Activated T-helper 2 cell treated with anti-CD3 and anti-CD28 coated beads, Interferon-gamma antibody, Interleukin-2, Interleukin-4, amounts not matched to agents 10 μg/mL and 5 μg/mL and 100 μg/mL, durations not matched to agents 14 hours and 24 hours and 36 hours (primary cell): ENCODE measurements around the gene TRIM41. TPM values are rescaled to one million over a fixed set of nuclear protein-coding genes. Genes with fewer than 3 reads are reported as not detected.
A peak's percentile ranks its signal among the peaks of the same experiment; 100 is the strongest.

Experiments
- DNase-seq: peaks from one replicate; pipeline ENCODE4 v3.0.0; 2021; ENCODE audit warnings: low spot score
- H3K27ac Mint-ChIP-seq: one replicate; pipeline ENCODE4 v1.8.0; 2021; ENCODE audit warnings: mixed read lengths
- H3K27me3 Mint-ChIP-seq: one replicate; pipeline ENCODE4 v1.8.0; 2021; ENCODE audit warnings: low read depth, mixed read lengths
- H3K36me3 Mint-ChIP-seq: one replicate; pipeline ENCODE4 v1.8.0; 2021; ENCODE audit warnings: low read depth, mixed read lengths
- H3K4me1 Mint-ChIP-seq: one replicate; pipeline ENCODE4 v1.8.0; 2021; ENCODE audit warnings: low read depth, mixed read lengths
- H3K4me3 Mint-ChIP-seq: one replicate; pipeline ENCODE4 v1.8.0; 2021; ENCODE audit warnings: low read depth, mild to moderate bottlenecking, moderate library complexity, mixed read lengths
- H3K9me3 Mint-ChIP-seq: one replicate; pipeline ENCODE4 v1.8.0; 2021; ENCODE audit warnings: mixed read lengths
- intact Hi-C: fragments of 100-400 bp; cut with micrococcal nuclease; formaldehyde crosslinking; loops from one replicate; pipeline ENCODE4 v1.15.1; 2023
- total RNA-seq: library from RNA; stranded (reverse); gene quantifications from 2 replicates; pipeline ENCODE4 v1.2.3, GENCODE V29; 2022

TRIM41 gene
- total RNA-seq, 1 donor from 2014 or later = 33.0 TPM

DNA sequence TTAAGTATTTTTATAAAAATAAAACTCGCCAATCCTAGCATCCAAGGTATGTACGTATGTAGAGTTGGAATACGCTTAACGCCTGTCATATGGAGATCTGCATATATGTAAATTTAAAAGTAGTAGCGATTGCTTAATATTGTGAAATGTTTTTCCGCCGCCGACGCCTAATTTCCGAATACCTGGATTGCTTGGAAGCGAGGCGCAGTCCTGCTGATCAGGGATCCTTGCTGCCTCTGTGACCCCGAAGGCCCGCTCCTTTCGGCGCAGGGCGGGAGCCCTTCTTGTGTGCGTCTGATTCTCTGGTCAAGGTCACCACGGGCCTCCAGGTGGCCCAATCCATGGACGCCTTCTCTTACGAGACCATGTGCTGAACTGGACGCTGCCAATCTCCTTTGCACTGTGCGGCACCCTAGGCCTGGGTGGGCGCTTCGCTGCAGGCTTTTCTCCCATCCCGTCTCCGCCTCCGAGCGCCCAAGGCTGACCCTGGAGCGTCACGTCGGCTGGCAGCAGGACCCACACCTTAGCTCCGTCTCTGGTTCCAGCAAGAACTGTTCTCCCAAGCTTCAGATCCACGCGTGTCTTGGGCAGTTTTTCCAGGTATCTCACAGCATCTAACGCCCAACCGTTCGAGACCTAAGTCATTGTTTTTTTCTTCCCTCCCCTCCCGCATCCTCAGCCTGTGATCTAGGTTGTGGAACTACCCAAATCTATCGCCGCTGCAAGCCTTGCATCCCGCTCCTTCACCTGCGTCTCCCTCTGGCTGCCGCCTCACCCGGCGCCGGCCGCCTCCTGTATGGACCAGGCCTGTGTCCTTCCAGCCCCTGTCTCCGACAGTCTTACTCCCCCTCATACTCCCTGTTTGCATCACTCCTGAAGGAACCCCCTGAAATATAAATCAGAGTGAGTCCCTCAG lies 3.6 kb upstream of the TRIM41 start:
- no peaks in the 10 kb centered on the region for H3K9me3 Mint-ChIP-seq
- peak overlapping the region; percentile 51 for H3K4me3 Mint-ChIP-seq
- peaks cover 2% of the 10 kb centered on the region for H3K36me3 Mint-ChIP-seq
- peaks cover 55% of the 10 kb centered on the region for H3K4me1 Mint-ChIP-seq
- intact Hi-C loops = no loop called here
- peak overlapping the region; percentile 14 for H3K27ac Mint-ChIP-seq
- peaks cover 2% of the 10 kb centered on the region for H3K27me3 Mint-ChIP-seq
- no peak for DNase-seq

DNA sequence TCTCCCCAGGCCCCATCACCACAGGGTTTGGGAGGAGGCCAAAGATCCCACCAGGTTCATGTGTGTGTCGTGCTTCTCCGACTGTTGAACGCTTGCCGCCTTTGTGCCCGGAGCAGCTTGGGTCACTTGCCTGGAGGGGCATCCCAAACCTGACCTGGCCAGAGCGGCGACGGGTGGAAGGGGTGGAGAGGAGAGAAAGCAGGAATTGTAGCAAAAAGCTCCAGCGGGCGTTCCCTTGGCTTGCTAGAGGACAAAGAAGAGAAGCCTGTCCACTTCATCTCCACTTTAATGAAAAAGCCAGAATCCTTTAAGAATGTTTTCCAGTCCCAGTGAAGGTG lies 2.9 kb upstream of the TRIM41 start:
- peak overlapping the region; percentile 30 for H3K4me3 Mint-ChIP-seq
- no peak for DNase-seq
- peaks cover 5% of the 10 kb centered on the region for H3K36me3 Mint-ChIP-seq
- H3K27ac Mint-ChIP-seq = no peak overlapping the region
- H3K9me3 Mint-ChIP-seq = no peaks in the 10 kb centered on the region
- intact Hi-C loops = no loop called here
- peaks cover 59% of the 10 kb centered on the region for H3K4me1 Mint-ChIP-seq
- peaks cover 2% of the 10 kb centered on the region for H3K27me3 Mint-ChIP-seq

- peak; percentile 57 for DNase-seq
- H3K9me3 Mint-ChIP-seq = no peaks in the 10 kb centered on the region
- H3K4me1 Mint-ChIP-seq = peaks cover 64% of the 10 kb centered on the region
- peaks cover 5% of the 10 kb centered on the region for H3K36me3 Mint-ChIP-seq
- H3K4me3 Mint-ChIP-seq = peak overlapping the region; percentile 97
- intact Hi-C loops = no loop called here
- peak overlapping the region; percentile 98 for H3K27ac Mint-ChIP-seq
- H3K27me3 Mint-ChIP-seq = peaks cover 2% of the 10 kb centered on the region
Measured at GRCh38 chr5:181221105-181221791, 1.8 kb upstream of the TRIM41 start.

GRCh38 chr5:181221792-181222629 lies 1.1 kb upstream of the TRIM41 start:
- Mint-ChIP-seq H3K27ac (peak overlapping the region; percentile 98), H3K9me3 (no peaks in the 10 kb centered on the region), H3K36me3 (peaks cover 5% of the 10 kb centered on the region), H3K4me3 (peak overlapping the region; percentile 97), H3K4me1 (peaks cover 63% of the 10 kb centered on the region), H3K27me3 (peaks cover 2% of the 10 kb centered on the region)
- peak; percentile 94 for DNase-seq
- intact Hi-C loops = loop anchor here (1.0 to 2.0 kb wide), 2 partner anchors 15 to 417 kb away; no protein-coding TSS in a partner anchor

GRCh38 chr5:181222630-181223057 lies 437 bp upstream of the TRIM41 start:
- intact Hi-C loops = loop anchor here (1.0 to 2.0 kb wide), 5 partner anchors 15 to 418 kb away; partner anchors contain the start of gene TRIM52
- H3K36me3 Mint-ChIP-seq = peaks cover 5% of the 10 kb centered on the region
- H3K4me1 Mint-ChIP-seq = peaks cover 60% of the 10 kb centered on the region
- peak overlapping the region; percentile 98 for H3K27ac Mint-ChIP-seq
- no peaks in the 10 kb centered on the region for H3K9me3 Mint-ChIP-seq
- DNase-seq = no peak
- peaks cover 2% of the 10 kb centered on the region for H3K27me3 Mint-ChIP-seq
- H3K4me3 Mint-ChIP-seq = peak overlapping the region; percentile 97

GRCh38 chr5:181223729-181224389 lies 778 bp downstream of the TRIM41 start:
- Mint-ChIP-seq H3K4me3 (peak overlapping the region; percentile 97), H3K27me3 (peaks cover 2% of the 10 kb centered on the region), H3K9me3 (no peaks in the 10 kb centered on the region), H3K4me1 (peaks cover 53% of the 10 kb centered on the region), H3K36me3 (peaks cover 5% of the 10 kb centered on the region), H3K27ac (peak overlapping the region; percentile 98)
- intact Hi-C loops = loop anchor here (1.0 to 2.0 kb wide), 4 partner anchors 17 to 419 kb away; partner anchors contain the start of gene TRIM52
- no peak for DNase-seq

DNA sequence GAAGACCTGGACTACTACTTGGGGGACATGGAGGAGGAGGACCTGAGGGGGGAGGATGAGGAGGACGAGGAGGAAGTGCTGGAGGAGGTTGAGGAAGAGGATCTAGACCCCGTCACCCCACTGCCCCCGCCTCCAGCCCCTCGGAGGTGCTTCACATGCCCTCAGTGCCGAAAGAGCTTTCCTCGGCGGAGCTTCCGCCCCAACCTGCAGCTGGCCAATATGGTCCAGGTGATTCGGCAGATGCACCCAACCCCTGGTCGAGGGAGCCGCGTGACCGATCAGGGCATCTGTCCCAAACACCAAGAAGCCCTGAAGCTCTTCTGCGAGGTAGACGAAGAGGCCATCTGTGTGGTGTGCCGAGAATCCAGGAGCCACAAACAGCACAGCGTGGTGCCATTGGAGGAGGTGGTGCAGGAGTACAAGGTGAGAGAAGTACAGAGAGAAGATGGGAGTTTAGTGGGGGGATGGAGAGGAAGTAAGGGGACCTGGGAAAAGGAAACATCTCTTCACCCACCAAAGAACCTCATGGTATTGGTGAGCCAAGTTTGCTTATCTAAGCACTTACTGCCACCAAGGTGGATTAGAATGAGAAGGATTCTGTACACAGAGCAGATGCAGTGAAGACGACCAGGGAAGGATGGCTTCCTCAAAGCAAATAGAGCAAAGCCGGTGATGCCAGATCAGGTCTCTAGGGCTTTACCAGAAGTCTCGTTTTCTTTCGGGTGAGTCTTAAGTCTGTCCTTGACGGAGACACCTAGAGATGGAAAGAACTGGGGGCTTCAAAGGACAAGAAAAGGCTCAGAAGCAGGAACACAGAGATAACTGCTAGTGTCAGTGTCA lies 1.5 kb downstream of the TRIM41 start:
- Mint-ChIP-seq H3K27me3 (peaks cover 2% of the 10 kb centered on the region), H3K9me3 (no peaks in the 10 kb centered on the region), H3K4me3 (peak overlapping the region; percentile 97), H3K36me3 (peaks cover 11% of the 10 kb centered on the region), H3K27ac (peak overlapping the region; percentile 98), H3K4me1 (peaks cover 56% of the 10 kb centered on the region)
- no peak for DNase-seq
- intact Hi-C loops = no loop called here

- H3K27ac Mint-ChIP-seq = peak overlapping the region; percentile 24
- DNase-seq = no peak
- no peak overlapping the region for H3K4me3 Mint-ChIP-seq
- peaks cover 24% of the 10 kb centered on the region for H3K4me1 Mint-ChIP-seq
- H3K36me3 Mint-ChIP-seq = peaks cover 46% of the 10 kb centered on the region
- no peaks in the 10 kb centered on the region for H3K27me3 Mint-ChIP-seq
- intact Hi-C loops = no loop called here
- H3K9me3 Mint-ChIP-seq = no peaks in the 10 kb centered on the region
Measured at GRCh38 chr5:181229996-181230395, 6.9 kb downstream of the TRIM41 start.

DNA sequence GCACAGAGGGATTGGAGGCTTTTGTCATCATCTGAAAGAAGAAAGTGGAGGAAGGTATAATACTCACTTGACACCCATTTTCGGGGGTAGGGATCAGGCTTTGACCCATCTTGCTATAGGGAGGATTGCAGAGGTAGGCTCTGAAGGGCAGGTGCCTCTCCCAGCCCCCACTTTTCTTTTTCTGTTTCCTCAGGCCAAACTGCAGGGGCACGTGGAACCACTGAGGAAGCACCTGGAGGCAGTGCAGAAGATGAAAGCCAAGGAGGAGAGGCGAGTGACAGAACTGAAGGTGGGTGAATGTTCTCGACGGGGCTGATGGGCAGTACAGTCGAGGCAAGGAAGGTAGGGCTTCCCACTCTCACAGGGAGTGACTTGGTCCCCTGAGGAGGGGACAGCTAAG lies 7.5 kb downstream of the TRIM41 start:
- no peaks in the 10 kb centered on the region for H3K27me3 Mint-ChIP-seq
- H3K36me3 Mint-ChIP-seq = peaks cover 51% of the 10 kb centered on the region
- intact Hi-C loops = no loop called here
- DNase-seq = no peak
- no peak overlapping the region for H3K4me3 Mint-ChIP-seq
- no peak overlapping the region for H3K27ac Mint-ChIP-seq
- H3K9me3 Mint-ChIP-seq = no peaks in the 10 kb centered on the region
- peaks cover 19% of the 10 kb centered on the region for H3K4me1 Mint-ChIP-seq

DNA sequence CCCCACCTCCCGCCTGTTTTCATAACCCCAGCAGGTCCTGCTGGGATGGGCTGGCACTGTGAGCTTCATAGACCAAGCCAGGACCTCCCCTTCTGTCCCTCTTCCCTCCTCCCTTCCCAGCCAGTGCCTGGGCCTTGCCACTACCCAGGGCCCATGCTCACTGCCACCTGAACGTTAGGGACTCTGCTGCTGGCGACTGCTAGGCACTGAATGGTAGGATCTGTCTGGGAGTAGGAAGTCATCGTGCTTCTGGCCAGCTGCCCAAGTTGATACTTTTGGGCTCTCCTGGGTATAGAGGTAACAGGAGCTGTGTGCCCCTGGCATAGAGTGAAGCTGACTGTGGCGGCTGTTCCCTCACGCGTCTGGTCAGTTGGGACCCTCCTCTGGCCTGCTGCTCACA lies 8.4 kb downstream of the TRIM41 start:
- Mint-ChIP-seq H3K27ac (no peak overlapping the region), H3K4me1 (peaks cover 15% of the 10 kb centered on the region), H3K27me3 (no peaks in the 10 kb centered on the region), H3K4me3 (no peak overlapping the region), H3K36me3 (peaks cover 60% of the 10 kb centered on the region), H3K9me3 (no peaks in the 10 kb centered on the region)
- no peak for DNase-seq
- intact Hi-C loops = no loop called here

DNA sequence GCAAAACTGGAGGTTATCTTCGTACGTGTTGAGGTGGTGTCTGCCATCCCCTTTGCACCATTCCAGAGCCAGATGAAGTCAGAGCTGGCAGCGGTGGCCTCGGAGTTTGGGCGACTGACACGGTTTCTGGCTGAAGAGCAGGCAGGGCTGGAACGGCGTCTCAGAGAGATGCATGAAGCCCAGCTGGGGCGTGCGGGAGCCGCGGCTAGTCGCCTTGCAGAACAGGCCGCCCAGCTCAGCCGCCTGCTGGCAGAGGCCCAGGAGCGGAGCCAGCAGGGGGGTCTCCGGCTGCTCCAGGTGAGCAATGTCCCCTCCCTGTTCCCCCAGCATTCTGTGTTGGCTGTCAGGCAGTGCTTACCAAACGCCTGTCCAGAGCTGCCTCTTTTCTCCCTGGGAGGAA lies 9.5 kb downstream of the TRIM41 start:
- no peaks in the 10 kb centered on the region for H3K27me3 Mint-ChIP-seq
- no peak overlapping the region for H3K4me3 Mint-ChIP-seq
- H3K9me3 Mint-ChIP-seq = no peaks in the 10 kb centered on the region
- H3K36me3 Mint-ChIP-seq = peaks cover 72% of the 10 kb centered on the region
- peak overlapping the region; percentile 1 for H3K27ac Mint-ChIP-seq
- peaks cover 15% of the 10 kb centered on the region for H3K4me1 Mint-ChIP-seq
- DNase-seq = no peak
- intact Hi-C loops = no loop called here
